WTC11 (cell line): Measurements from ENCODE around the gene PIGU.

Experiments
- ATF1 ChIP-seq: sonication (generic); formaldehyde crosslinking; IDR thresholded peaks from 2 replicates; pipeline ENCODE4 v1.8.1; 2023; ENCODE audit warnings: mild to moderate bottlenecking, moderate library complexity, missing genetic modification reagents
- CTCF ChIP-seq: fragments of 200-600 bp; IDR thresholded peaks from 2 replicates; pipeline ENCODE4 v1.8.0; 2022; ENCODE audit warnings: antibody characterized with exemption
- FOXK1 ChIP-seq: sonication (generic); formaldehyde crosslinking; IDR thresholded peaks from 2 replicates; pipeline ENCODE4 v1.8.0; 2022; ENCODE audit warnings: mild to moderate bottlenecking, moderate library complexity, missing genetic modification reagents
- NR3C1 ChIP-seq: sonication (generic); formaldehyde crosslinking; conservative IDR thresholded peaks from 2 replicates; pipeline ENCODE4 v1.8.1; 2023; ENCODE audit warnings: low read depth, mild to moderate bottlenecking, missing genetic modification reagents
- SP1 ChIP-seq: sonication (generic); formaldehyde crosslinking; conservative IDR thresholded peaks from 2 replicates; pipeline ENCODE4 v1.8.1; 2022; ENCODE audit warnings: missing genetic modification reagents
- TEAD1 ChIP-seq: sonication (generic); formaldehyde crosslinking; IDR thresholded peaks from 2 replicates; pipeline ENCODE4 v1.8.0; 2022; ENCODE audit warnings: mild to moderate bottlenecking, missing genetic modification reagents
- TF ChIP-seq, protein P1 (sequence below): sonication (generic); formaldehyde crosslinking; IDR thresholded peaks from 2 replicates; pipeline ENCODE4 v1.8.0; 2022; ENCODE audit warnings: mild to moderate bottlenecking, missing genetic modification reagents

DNA sequence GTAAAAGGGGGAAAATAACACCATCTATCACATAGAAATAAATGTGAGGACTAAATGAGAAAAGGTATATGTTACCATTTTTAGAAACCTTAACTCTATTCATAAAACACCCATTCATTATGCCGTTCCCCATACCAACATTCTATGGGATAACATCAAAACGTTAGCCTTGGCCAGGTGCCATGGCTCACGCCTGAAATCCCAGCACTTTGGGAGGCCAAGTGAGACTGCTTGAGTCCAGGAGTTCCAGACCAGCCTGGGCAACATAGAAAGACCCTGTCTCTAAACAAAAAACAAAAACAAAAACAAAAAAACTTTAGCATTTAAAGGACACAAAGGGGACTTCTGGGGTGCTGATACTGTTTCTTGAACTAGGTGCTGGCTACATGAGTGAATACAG is 1.3 kb downstream of the PIGU start:
- TF ChIP-seq ATF1 (CRISPR knock-in tag) (no peak), CTCF (no peak), FOXK1 (no peak), TEAD1 (CRISPR knock-in tag) (no peak), SP1 (CRISPR knock-in tag) (no peak), NR3C1 (CRISPR knock-in tag) (no peak)
- TF ChIP-seq, protein P1, sequence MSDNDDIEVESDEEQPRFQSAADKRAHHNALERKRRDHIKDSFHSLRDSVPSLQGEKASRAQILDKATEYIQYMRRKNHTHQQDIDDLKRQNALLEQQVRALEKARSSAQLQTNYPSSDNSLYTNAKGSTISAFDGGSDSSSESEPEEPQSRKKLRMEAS: no peak
